H1 (cell line): ENCODE data around the gene NFIC. TPM values are rescaled to one million over a fixed set of nuclear protein-coding genes. Genes with fewer than 3 reads are reported as not detected.

Source experiments
- CBX8 ChIP-seq: fragments of 300-800, 300-1000 bp; sonication (generic); IDR thresholded peaks from 2 replicates; pipeline ENCODE4 v1.7.1; 2016; ENCODE audit warnings: low read depth, low read length, borderline replicate concordance
- CREB1 ChIP-seq: IDR thresholded peaks from 2 replicates; pipeline ENCODE4 v1.6.1; 2012; ENCODE audit warnings: inconsistent platforms
- EGR1 ChIP-seq: IDR thresholded peaks from 2 replicates; pipeline ENCODE4 v1.6.1; 2011; ENCODE audit warnings: low read depth, low read length, borderline replicate concordance
- HDAC2 ChIP-seq, 2 experiments: fragments of 300-600 bp in 1 of 2; sonication (generic) in 1 of 2; IDR thresholded peaks; 2 replicates each; pipeline ENCODE4 v1.6.1; 2011 to 2012; ENCODE audit warnings: low read depth in 2 of 2, low read length in 2 of 2, mild to moderate bottlenecking in 2 of 2, moderate library complexity in 2 of 2, borderline replicate concordance in 1 of 2, inconsistent platforms in 1 of 2
- MAFK ChIP-seq: IDR thresholded peaks from 2 replicates; pipeline ENCODE4 v1.6.1; 2012; ENCODE audit warnings: low read depth, mild to moderate bottlenecking, improper control_type of control experiment, low read length
- RAD21 ChIP-seq, 2 experiments: IDR thresholded peaks in 1 of 2; conservative IDR thresholded peaks in 1 of 2; 2 replicates each; pipeline ENCODE4 v1.6.1; 2011; ENCODE audit warnings: low read depth in 2 of 2, low read length in 2 of 2, improper control_type of control experiment in 1 of 2, inconsistent platforms in 1 of 2, mild to moderate bottlenecking in 1 of 2, moderate library complexity in 1 of 2
- RXRA ChIP-seq: IDR thresholded peaks from 2 replicates; pipeline ENCODE4 v1.6.1; 2011; ENCODE audit warnings: low read depth, mild to moderate bottlenecking, low read length, moderate library complexity; ENCODE audit not compliant: insufficient read depth
- ZNF274 ChIP-seq: IDR thresholded peaks from 2 replicates; pipeline ENCODE4 v1.7.0; 2012; ENCODE audit warnings: low read length, borderline replicate concordance; ENCODE audit errors: extremely low read depth
- polyA plus RNA-seq, 7 experiments: library from polyadenylated mRNA; depleted of rRNA in 3 of 7; stranded (reverse) in 5 of 7; unstranded in 2 of 7; fragments of >200 nt in 5 of 7; fragments of 200-250 nt in 2 of 7; gene quantifications; 1 replicate in 5 of 7; 2 replicates in 1 of 7; 4 replicates in 1 of 7; pipeline versions ENCODE4 v1.2.1 to v1.2.3, GENCODE V29; 2011 to 2013; ENCODE audit warnings: missing spikeins in 2 of 7, mixed read lengths in 2 of 7
- total RNA-seq: library from RNA; stranded (reverse); fragmentation: NEBNext Ultra II Directional; extraction: Animal tissue kit (Norgen Biotek cat#: 25700); gene quantifications from 2 replicates; pipeline ENCODE4 v1.2.1, GENCODE V29; 2021

The NFIC gene
- total and polyA plus RNA-seq, 2 of the 8 experiments (the other 6 are each of a cell fraction or from before 2014, with no cell fraction given): 0.56 to 3.2 TPM

DNA sequence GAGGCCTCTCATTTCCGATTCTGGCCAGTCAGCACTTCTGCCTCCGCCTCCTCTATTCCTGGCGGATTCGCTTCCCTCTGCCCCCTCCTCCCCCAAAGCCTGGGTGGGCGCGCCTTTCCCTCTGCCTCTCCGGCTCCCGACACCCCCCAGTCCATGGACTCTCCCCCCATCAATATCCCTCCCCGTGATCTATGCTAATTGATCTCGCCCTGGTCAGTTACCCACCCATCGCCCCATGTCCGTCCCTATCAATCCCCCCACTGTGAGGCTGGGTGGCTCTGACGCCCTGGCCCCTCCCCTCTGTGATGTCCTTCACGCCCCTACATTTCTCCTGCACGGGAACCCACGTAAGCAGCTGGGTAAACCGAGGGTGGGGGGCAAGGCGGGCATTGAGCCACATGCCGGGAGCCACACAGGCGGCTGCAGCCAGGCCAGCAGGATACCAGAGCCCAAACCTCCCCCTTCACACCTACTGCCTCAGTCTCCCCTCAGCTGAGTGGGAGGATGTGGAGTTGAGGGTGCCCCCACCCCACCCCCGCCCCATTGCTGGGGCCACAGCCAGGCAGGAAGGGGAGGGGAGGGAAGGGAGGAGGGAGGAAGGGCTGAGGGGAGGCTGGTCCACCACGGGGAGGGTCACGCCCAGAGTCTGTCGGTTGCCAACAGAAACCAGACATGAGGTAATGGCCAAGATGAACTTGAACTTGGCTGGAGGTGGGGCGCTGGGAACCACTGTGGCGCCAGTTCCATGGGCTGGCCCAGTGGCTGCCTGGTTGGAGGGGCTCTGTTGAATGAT lies 92.9 kb downstream of the NFIC start (continued):
- TF ChIP-seq RAD21 (IDR thresholded peaks at IDR 0.05 in 1 of 2, conservative IDR thresholded peaks at IDR 0.05 in 1 of 2; ENCODE audit: low read depth in 2 of 2, low read length in 2 of 2): no peak
- TF ChIP-seq HDAC2 (IDR thresholded peaks at IDR 0.05; ENCODE audit: borderline replicate concordance in 1 of 2, low read depth in 2 of 2, low read length in 2 of 2): no peak
- peak; percentile 87 for TF ChIP-seq MAFK
- TF ChIP-seq EGR1: no peak
- TF ChIP-seq CREB1: no peak
- TF ChIP-seq RXRA: no peak
- TF ChIP-seq ZNF274: no peak
- no peak for TF ChIP-seq CBX8
